COR-L47 (cell line): ENCODE results near the gene MAD2L1.
"Not testable (repeated sequence)": the region's sequence is repeated elsewhere in the genome, so short reads cannot be mapped to it uniquely, and the experiment has no call there.

Experiments used
- DNase-seq: peaks from one replicate; lab custom pipeline; 2025; lab: John Stamatoyannopoulos, UW

The MAD2L1 gene

GRCh38 chr4:120066517-120067340 lies at the start of gene MAD2L1:
TSS of gene MAD2L1 (minus strand) at chr4:120066848. CDS start at chr4:120066734, 114 bp downstream.
- DNase-seq: peak; percentile 99

- DNase-seq: no peak
Measured at GRCh38 chr4:120111745-120112144, 45.1 kb upstream of the MAD2L1 start.

DNA sequence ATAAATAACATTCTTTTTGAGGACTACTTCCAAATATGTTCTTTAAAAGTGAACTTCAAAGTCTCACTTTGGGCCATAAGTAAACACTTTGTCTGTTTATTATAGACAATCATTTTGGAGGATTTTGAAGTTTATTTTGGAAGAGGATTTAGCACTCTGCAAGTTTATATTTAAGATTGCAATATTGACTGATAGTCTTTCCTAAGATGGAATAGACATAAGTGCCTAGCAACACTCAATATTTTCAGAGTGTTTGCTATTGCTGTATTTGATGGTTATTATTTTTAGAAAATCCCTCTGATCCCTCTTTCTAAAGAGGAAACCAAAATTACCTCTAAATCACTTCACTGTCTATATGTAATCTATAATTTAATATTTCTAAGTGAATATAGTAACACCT lies 42.8 kb upstream of the MAD2L1 start:
- DNase-seq: no peak

GRCh38 chr4:120105472-120105871 lies 38.8 kb upstream of the MAD2L1 start:
- no peak for DNase-seq

DNA sequence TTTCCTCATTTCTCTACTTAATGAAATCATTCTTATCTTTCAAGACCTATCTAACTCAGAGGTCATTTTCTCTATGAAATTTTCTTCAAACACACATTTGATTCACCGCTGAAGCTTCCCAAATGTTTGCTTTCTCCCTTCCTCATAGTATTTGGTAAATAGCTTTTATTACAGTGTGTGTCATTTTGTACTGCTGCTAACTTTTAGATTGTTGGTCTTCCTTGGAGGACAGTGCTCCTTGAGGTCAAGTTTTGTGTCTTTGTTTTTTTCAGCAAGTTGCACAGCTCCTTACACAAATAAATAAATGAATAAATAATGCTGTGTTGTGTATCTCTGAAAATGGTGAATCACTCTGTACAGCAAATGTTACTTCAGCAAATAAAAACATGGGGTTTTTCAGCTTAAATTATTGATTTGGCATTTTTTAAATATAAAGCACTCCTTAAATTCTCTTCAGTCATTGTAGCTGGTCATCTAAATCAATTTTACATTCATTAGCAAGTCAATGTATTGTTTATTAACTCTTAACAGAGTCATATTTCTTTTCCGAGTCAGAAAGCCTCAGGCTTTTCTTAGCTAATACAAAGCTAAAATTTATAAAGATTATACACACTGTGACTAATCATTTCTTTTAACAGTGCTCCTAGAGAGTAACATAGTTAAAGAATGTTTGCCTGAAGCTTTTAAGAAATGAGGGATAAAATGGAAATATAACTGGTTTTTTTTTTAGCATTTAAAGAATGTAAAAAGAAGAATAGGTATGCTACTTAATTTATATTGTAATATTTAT lies 30.1 kb upstream of the MAD2L1 start:
- no peak for DNase-seq

GRCh38 chr4:120088507-120088906 lies 21.9 kb upstream of the MAD2L1 start:
- no peak for DNase-seq

DNA sequence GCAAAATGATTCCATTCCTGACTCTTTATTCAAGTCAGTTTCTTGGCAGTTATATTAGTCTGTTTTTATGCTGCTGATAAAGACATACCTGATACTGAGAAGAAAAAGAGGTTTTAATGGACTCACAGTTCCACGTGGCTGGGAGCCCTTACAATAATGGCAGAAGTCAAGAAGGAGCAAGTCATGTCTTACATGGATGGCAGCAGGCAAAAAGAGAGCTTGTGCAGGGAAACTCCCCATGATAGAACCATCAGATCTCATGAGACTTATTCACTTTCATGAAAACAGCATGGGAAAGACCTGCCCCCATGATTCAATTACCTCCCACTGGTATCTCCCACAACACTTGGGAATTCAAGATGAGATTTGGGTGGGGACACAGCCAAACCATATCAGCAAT lies 21.4 kb upstream of the MAD2L1 start:
- not testable (repeated sequence) for DNase-seq

- DNase-seq: no peak
Measured at GRCh38 chr4:120085705-120086104, 19.1 kb upstream of the MAD2L1 start.

GRCh38 chr4:120084327-120084726 lies 17.7 kb upstream of the MAD2L1 start:
- DNase-seq: no peak

DNA sequence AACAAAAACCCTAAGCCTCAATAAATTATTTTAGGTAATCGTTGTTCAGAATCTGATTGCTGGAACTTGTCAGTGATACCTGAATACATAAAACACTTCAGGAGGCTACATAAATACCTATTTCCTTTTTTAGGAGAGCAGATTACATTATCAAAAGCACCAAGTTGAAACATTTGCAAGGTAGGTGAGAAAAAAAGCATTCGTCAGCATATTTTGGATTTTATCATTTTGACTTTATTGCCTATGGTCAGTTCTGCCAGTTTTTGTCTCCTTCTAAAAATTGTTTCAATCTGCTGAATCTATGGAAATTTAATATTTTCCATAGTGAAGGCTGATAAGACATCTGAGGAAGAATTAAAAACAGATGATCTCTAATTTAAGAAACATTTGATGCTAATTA lies 16.5 kb upstream of the MAD2L1 start:
- no peak for DNase-seq

GRCh38 chr4:120082251-120082650 lies 15.6 kb upstream of the MAD2L1 start:
- no peak for DNase-seq

- DNase-seq: no peak
Measured at GRCh38 chr4:120081726-120082125, 15.1 kb upstream of the MAD2L1 start.

DNA sequence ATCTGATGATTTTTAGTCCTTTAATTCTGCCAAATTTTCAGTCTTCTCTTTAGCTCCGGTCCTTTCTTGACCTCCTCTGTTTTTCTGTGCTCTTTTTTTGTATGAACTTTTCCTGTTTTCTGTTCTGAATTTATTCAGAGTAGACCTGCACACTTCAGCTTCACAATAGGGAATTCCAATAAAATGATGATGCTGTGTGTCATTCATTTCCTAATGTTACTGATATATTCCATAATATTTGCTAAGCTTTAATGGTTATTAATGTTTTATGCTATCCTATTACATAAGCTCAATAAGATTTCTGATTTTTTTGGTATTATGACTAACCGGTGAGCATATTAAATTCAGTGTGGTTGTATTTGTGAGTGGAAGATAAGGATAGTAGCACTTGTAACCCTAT lies 13.9 kb upstream of the MAD2L1 start:
- DNase-seq: no peak

DNA sequence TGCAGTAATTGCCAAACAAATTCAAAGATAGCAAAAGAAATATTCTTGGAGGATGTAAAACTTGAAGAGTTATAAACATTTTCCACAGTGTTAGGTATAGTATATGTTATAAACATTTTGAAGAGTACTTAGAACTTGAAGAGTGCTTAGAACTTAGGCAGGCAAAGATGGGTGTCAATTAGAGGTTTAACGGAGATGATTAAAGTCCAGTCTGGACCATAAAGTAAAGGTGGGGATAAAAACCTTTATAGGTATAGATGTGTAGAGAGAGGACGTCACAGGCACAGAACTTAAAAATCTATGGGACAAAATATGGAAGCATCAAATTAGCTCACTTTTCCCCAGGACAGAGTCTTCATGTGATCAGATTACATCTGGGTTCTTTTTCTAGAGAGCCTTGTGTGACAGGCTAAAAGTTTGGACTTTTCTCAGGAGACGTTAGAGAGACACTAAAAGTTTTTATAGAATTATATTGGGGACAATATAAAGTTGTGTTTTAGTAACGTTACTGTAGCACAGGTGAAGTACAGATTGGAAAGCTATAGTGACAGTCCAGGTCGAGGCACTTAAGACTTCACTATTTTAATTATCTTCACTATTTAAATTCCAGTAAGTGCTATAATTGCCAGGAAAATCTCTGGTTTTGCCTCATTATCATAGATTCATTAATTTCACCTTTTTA lies 13.3 kb upstream of the MAD2L1 start:
- DNase-seq: no peak

DNA sequence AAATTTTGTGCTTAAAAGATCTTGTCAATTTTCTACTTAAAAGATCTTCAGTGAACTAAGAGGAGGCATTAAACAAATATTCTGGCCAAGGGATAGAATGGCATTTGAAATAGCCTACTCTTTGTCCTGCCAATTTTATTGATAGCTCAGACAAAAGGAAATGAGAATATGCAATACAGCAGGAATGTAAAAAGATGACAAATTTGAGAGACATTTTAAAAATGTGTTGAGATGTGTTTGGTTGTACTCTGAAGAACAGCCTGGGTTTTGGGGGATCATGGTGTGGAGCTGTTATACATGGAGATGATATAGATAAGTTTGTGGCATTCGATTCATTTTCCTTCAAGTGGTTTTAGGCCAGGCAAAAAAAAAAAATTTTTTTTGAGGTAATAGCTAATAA lies 11.6 kb upstream of the MAD2L1 start:
- no peak for DNase-seq

- DNase-seq: peak; percentile 34
Measured at GRCh38 chr4:120071192-120071795, 4.6 kb upstream of the MAD2L1 start.

GRCh38 chr4:120070196-120070595 lies 3.5 kb upstream of the MAD2L1 start:
- DNase-seq: no peak

GRCh38 chr4:120065974-120066516 lies 603 bp downstream of the MAD2L1 start:
- DNase-seq: no peak

- DNase-seq: no peak
Measured at GRCh38 chr4:120064887-120065286, 1.8 kb downstream of the MAD2L1 start.

DNA sequence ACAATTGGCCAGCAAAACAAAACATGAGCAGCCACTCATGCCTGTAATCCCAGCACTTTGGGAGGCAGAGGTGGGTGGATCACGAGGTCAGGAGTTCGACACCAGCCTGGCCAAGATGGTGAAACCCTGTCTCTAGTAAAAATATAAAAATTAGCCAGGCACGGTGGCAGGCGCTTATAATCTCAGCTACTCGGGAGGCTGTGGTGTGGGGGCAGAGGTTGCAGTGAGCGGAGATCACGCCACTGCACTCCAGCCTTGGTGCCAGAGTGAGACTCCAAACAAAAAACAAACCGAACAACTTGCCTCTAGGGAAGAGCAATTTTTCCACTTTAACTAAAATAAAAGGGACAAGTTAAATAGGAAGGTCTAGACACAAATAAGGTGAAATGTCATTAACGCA lies 2.9 kb downstream of the MAD2L1 start:
- DNase-seq: not testable (repeated sequence)

DNA sequence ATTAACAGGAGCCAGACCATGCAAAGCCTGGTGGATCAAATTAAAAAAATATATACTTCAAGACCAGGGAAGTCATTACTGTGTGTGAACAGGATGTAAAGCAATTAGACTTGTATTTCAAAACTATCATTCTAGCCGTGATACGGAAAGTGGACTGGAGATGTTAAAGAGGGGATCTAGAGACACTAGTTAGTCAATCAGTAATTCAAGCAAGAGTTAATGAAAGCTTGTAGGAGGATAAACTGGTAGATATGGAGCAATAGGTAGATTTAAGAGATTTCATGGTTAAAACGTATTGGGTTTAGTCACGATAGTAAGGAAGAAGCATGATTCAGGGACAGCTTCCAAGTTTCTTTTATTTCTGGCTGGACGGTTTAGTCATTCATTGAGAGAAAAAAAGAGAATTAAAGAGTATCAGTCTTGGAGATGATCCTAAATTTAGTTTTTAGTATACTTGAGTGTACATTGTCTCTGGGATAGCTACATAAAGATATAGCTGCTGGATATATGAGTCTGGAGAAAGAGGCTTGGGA lies 3.9 kb downstream of the MAD2L1 start:
- DNase-seq: no peak

DNA sequence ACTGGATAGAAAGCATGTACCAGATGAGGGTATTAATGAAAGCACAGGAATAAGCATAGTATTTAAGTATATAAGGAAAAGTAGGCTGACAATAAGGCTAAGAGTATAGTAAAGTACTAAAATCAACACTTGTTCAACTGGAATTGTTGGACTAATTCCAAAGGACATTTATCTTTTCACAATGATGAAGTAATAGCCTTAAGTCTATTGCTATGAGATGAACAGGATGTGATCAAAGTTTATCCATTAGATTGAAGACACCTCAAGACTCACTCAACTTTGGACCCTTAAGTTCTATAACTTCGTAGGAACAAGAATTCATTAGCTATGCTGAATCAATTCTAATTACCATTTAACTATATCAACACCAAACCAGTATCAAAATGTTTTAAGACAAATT lies 7.6 kb downstream of the MAD2L1 start:
- DNase-seq: no peak
